ENCODE results near the gene PARD3. TPM values are rescaled to one million over a fixed set of nuclear protein-coding genes. Genes with fewer than 3 reads are reported as not detected.

Gene PARD3
- total RNA-seq, 1 donor from 2014 or later, result 0.11 TPM

DNA sequence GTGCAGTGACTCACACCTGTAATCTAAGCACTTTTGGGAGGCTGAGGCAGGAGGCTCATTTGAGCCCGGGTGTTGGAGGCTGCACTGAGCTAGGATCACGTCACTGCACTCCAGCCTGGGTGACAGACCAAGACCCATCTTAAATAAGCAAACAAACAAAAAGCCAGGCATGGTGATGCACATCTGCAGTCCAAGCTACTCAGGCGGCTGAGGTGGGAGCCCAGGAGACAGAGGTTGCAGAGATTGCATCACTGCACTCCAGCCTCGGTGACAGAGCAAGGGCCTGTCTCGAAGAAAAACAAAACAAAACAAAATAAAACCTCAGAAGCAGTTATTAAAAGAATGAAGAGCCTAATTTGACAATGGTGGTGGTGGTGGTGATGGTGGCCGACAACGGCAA is 132.5 kb downstream of the PARD3 start:
- Mint-ChIP-seq H3K27me3 (peaks cover 2% of the 10 kb centered on the region), H3K4me1 (no peaks in the 10 kb centered on the region), H3K36me3 (ENCODE audit: low read depth) (no peaks in the 10 kb centered on the region), H3K9me3 (no peaks in the 10 kb centered on the region), H3K4me3 (no peak overlapping the region), H3K27ac (no peak overlapping the region)
- TF ChIP-seq, protein P1, sequence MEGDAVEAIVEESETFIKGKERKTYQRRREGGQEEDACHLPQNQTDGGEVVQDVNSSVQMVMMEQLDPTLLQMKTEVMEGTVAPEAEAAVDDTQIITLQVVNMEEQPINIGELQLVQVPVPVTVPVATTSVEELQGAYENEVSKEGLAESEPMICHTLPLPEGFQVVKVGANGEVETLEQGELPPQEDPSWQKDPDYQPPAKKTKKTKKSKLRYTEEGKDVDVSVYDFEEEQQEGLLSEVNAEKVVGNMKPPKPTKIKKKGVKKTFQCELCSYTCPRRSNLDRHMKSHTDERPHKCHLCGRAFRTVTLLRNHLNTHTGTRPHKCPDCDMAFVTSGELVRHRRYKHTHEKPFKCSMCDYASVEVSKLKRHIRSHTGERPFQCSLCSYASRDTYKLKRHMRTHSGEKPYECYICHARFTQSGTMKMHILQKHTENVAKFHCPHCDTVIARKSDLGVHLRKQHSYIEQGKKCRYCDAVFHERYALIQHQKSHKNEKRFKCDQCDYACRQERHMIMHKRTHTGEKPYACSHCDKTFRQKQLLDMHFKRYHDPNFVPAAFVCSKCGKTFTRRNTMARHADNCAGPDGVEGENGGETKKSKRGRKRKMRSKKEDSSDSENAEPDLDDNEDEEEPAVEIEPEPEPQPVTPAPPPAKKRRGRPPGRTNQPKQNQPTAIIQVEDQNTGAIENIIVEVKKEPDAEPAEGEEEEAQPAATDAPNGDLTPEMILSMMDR (IDR thresholded peaks at IDR 0.05), result no peak
- intact Hi-C loops (cut with micrococcal nuclease), result no loop called here
- ChIA-PET CTCF (no interaction called here), POLR2A (no interaction called here)
- DNase-seq (no peak), ATAC-seq (ENCODE audit: low read depth) (no peak)

DNA sequence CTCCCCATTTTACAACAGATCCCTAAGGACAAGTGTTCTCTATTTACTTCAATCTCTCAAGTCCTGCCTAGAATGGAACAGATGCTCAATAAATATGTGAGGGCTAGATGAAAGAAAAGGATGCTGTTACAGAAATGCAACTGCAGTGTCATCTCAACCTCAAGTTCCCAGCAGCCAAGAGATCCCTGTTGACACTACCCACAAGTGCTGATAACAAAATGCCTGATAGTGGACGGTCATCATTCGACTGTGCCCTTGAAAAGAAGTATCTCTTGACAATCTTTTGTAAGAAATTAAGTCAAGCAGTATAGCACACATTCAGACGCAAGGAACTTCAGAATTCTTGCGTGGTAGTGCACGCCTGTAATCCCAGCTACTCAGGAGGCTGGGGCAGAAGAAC is 133.2 kb downstream of the PARD3 start:
- H3K4me3 Mint-ChIP-seq, result no peak overlapping the region
- H3K36me3 Mint-ChIP-seq (ENCODE audit: low read depth), result no peaks in the 10 kb centered on the region
- ATAC-seq (ENCODE audit: low read depth) (no peak), DNase-seq (no peak)
- no peak overlapping the region for H3K27ac Mint-ChIP-seq
- H3K27me3 Mint-ChIP-seq, result peaks cover 2% of the 10 kb centered on the region
- H3K9me3 Mint-ChIP-seq, result no peaks in the 10 kb centered on the region
- TF ChIP-seq, protein P1 (IDR thresholded peaks at IDR 0.05), result no peak
- POLR2A ChIA-PET, result no interaction called here
- H3K4me1 Mint-ChIP-seq, result no peaks in the 10 kb centered on the region
- CTCF ChIA-PET, result no interaction called here
- intact Hi-C loops (cut with micrococcal nuclease), result no loop called here

DNA sequence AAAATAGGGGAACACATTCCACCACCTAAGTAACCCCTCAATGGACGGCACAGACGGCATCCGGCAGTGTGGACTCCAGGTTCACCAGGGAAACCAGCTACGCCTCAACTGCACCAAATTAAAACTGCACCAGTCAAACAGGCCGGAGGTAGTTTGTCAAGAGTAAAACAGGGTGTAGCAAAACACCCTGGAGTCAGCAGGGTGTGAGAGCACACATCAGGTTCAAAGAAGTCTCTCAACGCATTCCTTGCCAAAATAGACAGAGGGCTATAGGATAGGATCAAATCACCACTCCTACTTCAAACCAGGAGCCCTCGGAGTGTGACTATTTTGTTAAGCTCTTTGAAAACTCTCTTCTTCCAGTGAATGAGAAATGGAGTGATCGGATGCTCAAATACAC is 135.9 kb downstream of the PARD3 start:
- ChIA-PET CTCF (no interaction called here), POLR2A (no interaction called here)
- peaks cover 2% of the 10 kb centered on the region for H3K27me3 Mint-ChIP-seq
- H3K4me3 Mint-ChIP-seq, result no peak overlapping the region
- H3K4me1 Mint-ChIP-seq, result no peaks in the 10 kb centered on the region
- H3K36me3 Mint-ChIP-seq (ENCODE audit: low read depth), result no peaks in the 10 kb centered on the region
- intact Hi-C loops (cut with micrococcal nuclease), result no loop called here
- no peak for ATAC-seq (ENCODE audit: low read depth)
- TF ChIP-seq, protein P1 (IDR thresholded peaks at IDR 0.05), result no peak
- no peak for DNase-seq
- no peak overlapping the region for H3K27ac Mint-ChIP-seq
- no peaks in the 10 kb centered on the region for H3K9me3 Mint-ChIP-seq

DNA sequence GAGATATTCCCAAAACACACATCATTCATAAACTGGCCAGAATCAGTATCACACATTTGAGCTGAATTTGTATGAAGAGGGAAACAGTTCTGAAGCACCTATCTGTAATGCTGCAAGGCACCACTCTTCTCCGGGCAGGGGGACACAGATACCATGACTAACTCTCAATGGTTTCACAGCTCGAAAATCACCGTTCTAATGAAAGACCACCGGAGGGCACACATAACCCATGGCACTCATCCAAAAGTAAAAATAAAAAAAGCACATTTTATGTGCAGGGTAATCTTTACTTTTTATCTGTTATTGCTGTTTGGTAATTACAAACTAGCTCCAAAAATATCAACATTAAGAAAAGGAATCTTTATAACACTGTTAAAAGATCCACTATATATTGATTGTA is 137.5 kb downstream of the PARD3 start:
- ATAC-seq (ENCODE audit: low read depth) (no peak), DNase-seq (no peak)
- Mint-ChIP-seq H3K4me3 (no peak overlapping the region), H3K27me3 (peaks cover 2% of the 10 kb centered on the region), H3K27ac (no peak overlapping the region), H3K9me3 (no peaks in the 10 kb centered on the region), H3K36me3 (ENCODE audit: low read depth) (no peaks in the 10 kb centered on the region), H3K4me1 (no peaks in the 10 kb centered on the region)
- intact Hi-C loops (cut with micrococcal nuclease), result no loop called here
- CTCF ChIA-PET, result no interaction called here
- POLR2A ChIA-PET, result no interaction called here
- TF ChIP-seq, protein P1 (IDR thresholded peaks at IDR 0.05), result no peak

DNA sequence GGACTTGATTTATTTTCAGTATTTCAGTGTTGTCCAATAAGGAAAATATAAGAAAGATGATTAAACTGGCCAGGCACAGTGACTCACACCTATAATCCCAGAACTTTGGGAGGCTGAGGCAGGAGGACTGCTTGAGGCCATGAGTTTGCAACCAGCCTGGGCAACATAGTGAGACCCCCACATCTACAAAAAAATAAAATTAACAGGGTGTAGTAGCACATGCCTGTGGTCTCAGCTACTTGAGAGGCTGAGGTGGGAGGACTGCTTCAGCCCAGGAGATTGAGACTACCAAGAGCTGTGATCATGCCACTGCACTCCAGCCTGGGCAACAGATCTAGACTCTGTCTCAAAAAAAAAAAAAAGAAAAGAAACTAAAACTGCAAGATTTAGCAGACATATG is 138.0 kb downstream of the PARD3 start:
- no peaks in the 10 kb centered on the region for H3K4me1 Mint-ChIP-seq
- POLR2A ChIA-PET, result no interaction called here
- DNase-seq, result no peak
- H3K4me3 Mint-ChIP-seq, result no peak overlapping the region
- H3K27ac Mint-ChIP-seq, result no peak overlapping the region
- intact Hi-C loops (cut with micrococcal nuclease), result no loop called here
- peaks cover 2% of the 10 kb centered on the region for H3K27me3 Mint-ChIP-seq
- H3K9me3 Mint-ChIP-seq, result no peaks in the 10 kb centered on the region
- no peaks in the 10 kb centered on the region for H3K36me3 Mint-ChIP-seq (ENCODE audit: low read depth)
- CTCF ChIA-PET, result no interaction called here
- TF ChIP-seq, protein P1 (IDR thresholded peaks at IDR 0.05), result no peak
- ATAC-seq (ENCODE audit: low read depth), result no peak

All from activated B cell treated with CpG ODN at 0.5 μM for 24 hours (primary cell).